H9 (cell line): ENCODE results near the gene PTPRR. TPM values are rescaled to one million over a fixed set of nuclear protein-coding genes. Genes with fewer than 3 reads are reported as not detected.

Experiments used
- DNase-seq: peaks from one replicate; pipeline ENCODE4 v3.0.0-alpha.2; 2017
- H2AFZ ChIP-seq: one replicate; pipeline ENCODE4 v1.6.1; 2013; ENCODE audit warnings: mild to moderate bottlenecking, low read length, control low read depth, moderate library complexity
- H2AK5ac ChIP-seq: 2 replicates; pipeline ENCODE4 v1.6.1; 2013; ENCODE audit warnings: low read length, control low read depth, mixed read lengths; ENCODE audit not compliant: insufficient read length
- H2BK120ac ChIP-seq: one replicate; pipeline ENCODE4 v1.6.1; 2013; ENCODE audit warnings: low read depth, mild to moderate bottlenecking, low read length, control low read depth, inconsistent platforms; ENCODE audit not compliant: poor library complexity, severe bottlenecking
- H2BK12ac ChIP-seq: 2 replicates; pipeline ENCODE4 v1.6.1; 2013; ENCODE audit warnings: low read length, control low read depth, mixed read lengths, low read depth; ENCODE audit not compliant: insufficient read length
- H2BK15ac ChIP-seq: 2 replicates; pipeline ENCODE4 v1.6.1; 2013; ENCODE audit warnings: low read depth, low read length, control low read depth
- H2BK20ac ChIP-seq: one replicate; pipeline ENCODE4 v1.6.1; 2013; ENCODE audit warnings: low read depth, mild to moderate bottlenecking, low read length, control low read depth, inconsistent platforms; ENCODE audit not compliant: poor library complexity, severe bottlenecking
- H2BK5ac ChIP-seq: 2 replicates; pipeline ENCODE4 v1.6.1; 2013; ENCODE audit warnings: low read length, control low read depth, mixed read lengths; ENCODE audit not compliant: insufficient read length
- H3K14ac ChIP-seq: 2 replicates; pipeline ENCODE4 v1.6.1; 2013; ENCODE audit warnings: low read length, control low read depth; ENCODE audit not compliant: insufficient read depth
- H3K18ac ChIP-seq: 2 replicates; pipeline ENCODE4 v1.6.1; 2013; ENCODE audit warnings: low read depth, mild to moderate bottlenecking, mixed read lengths, low read length, control low read depth; ENCODE audit not compliant: insufficient read length
- H3K23ac ChIP-seq: 2 replicates; pipeline ENCODE4 v1.6.1; 2013; ENCODE audit warnings: low read length, control low read depth, mixed read lengths, low read depth; ENCODE audit not compliant: insufficient read length
- H3K23me2 ChIP-seq: 2 replicates; pipeline ENCODE4 v1.6.1; 2013; ENCODE audit warnings: low read depth, mild to moderate bottlenecking, mixed read lengths, low read length, control low read depth; ENCODE audit not compliant: insufficient read length, poor library complexity, severe bottlenecking
- H3K27ac ChIP-seq: 2 replicates; pipeline ENCODE4 v1.5.1; 2013; ENCODE audit warnings: low read length, control low read depth, mixed read lengths, low read depth; ENCODE audit not compliant: insufficient read length
- H3K27me3 ChIP-seq: 2 replicates; pipeline ENCODE4 v1.6.1; 2013; ENCODE audit warnings: low read length, control low read depth, inconsistent platforms; ENCODE audit not compliant: insufficient read depth
- H3K4ac ChIP-seq: 2 replicates; pipeline ENCODE4 v1.6.1; 2013; ENCODE audit warnings: low read depth, mild to moderate bottlenecking, control low read depth, inconsistent platforms, low read length, moderate library complexity
- H3K4me1 ChIP-seq: 2 replicates; pipeline ENCODE4 v1.6.1; 2013; ENCODE audit warnings: low read length, control low read depth, inconsistent platforms; ENCODE audit not compliant: insufficient read depth
- H3K4me2 ChIP-seq: 2 replicates; pipeline ENCODE4 v1.6.1; 2013; ENCODE audit warnings: low read length, control low read depth, mixed read lengths; ENCODE audit not compliant: insufficient read length, insufficient read depth
- H3K56ac ChIP-seq: 2 replicates; pipeline ENCODE4 v1.6.1; 2013; ENCODE audit warnings: low read depth, mild to moderate bottlenecking, mixed read lengths, low read length, control low read depth; ENCODE audit not compliant: insufficient read length
- H3K79me1 ChIP-seq: 2 replicates; pipeline ENCODE4 v1.6.1; 2013; ENCODE audit warnings: low read depth, mild to moderate bottlenecking, moderate library complexity, low read length, control low read depth, inconsistent platforms; ENCODE audit not compliant: insufficient read depth, poor library complexity, severe bottlenecking
- H3K79me2 ChIP-seq: 2 replicates; pipeline ENCODE4 v1.6.1; 2013; ENCODE audit warnings: low read length, control low read depth, inconsistent platforms; ENCODE audit not compliant: insufficient read depth
- H3K9ac ChIP-seq: 2 replicates; pipeline ENCODE4 v1.6.1; 2013; ENCODE audit warnings: low read length, control low read depth, mixed read lengths; ENCODE audit not compliant: insufficient read length; ENCODE audit errors: extremely low read depth
- H3K9me3 ChIP-seq: one replicate; pipeline ENCODE4 v1.6.1; 2013; ENCODE audit warnings: low read depth, low read length, inconsistent platforms; ENCODE audit not compliant: control insufficient read depth
- H3T11ph ChIP-seq: one replicate; pipeline ENCODE4 v1.6.1; 2013; ENCODE audit warnings: mild to moderate bottlenecking, low read length, control low read depth, inconsistent platforms
- H4K20me1 ChIP-seq: one replicate; pipeline ENCODE4 v1.6.1; 2013; ENCODE audit not compliant: control insufficient read depth, insufficient read length, insufficient read depth
- H4K5ac ChIP-seq: 2 replicates; pipeline ENCODE4 v1.6.1; 2013; ENCODE audit warnings: low read depth, mild to moderate bottlenecking, mixed read lengths, low read length, control low read depth; ENCODE audit not compliant: insufficient read length
- H4K8ac ChIP-seq: replicated peaks from 2 replicates; pipeline ENCODE4 v1.6.1; 2013; ENCODE audit warnings: low read length, control low read depth, mixed read lengths, low read depth; ENCODE audit not compliant: insufficient read length
- H4K91ac ChIP-seq: 2 replicates; pipeline ENCODE4 v1.6.1; 2013; ENCODE audit warnings: low read depth, mild to moderate bottlenecking, moderate library complexity, mixed read lengths, low read length, control low read depth; ENCODE audit not compliant: insufficient read length
- H3K27ac Mint-ChIP-seq, 3 experiments: 2 replicates in 2 of 3; 3 replicates in 1 of 3; pipeline ENCODE4 v1.8.0; 2020 to 2021; ENCODE audit warnings: mixed read lengths in 3 of 3, mild to moderate bottlenecking in 1 of 3, moderate library complexity in 1 of 3
- H3K27me3 Mint-ChIP-seq: 2 replicates; pipeline ENCODE4 v1.8.0; 2021; ENCODE audit warnings: low read depth, mild to moderate bottlenecking, moderate library complexity, mixed read lengths
- H3K36me3 Mint-ChIP-seq, 3 experiments: 2 replicates in 2 of 3; 3 replicates in 1 of 3; pipeline ENCODE4 v1.8.0; 2020 to 2021; ENCODE audit warnings: low read depth in 3 of 3, mixed read lengths in 3 of 3; ENCODE audit not compliant: insufficient read depth in 1 of 3
- H3K4me1 Mint-ChIP-seq, 2 experiments: 2 replicates each; pipeline ENCODE4 v1.8.0; 2020; ENCODE audit warnings: mixed read lengths in 2 of 2
- H3K4me3 Mint-ChIP-seq, 2 experiments: 2 replicates in 1 of 2; 3 replicates in 1 of 2; pipeline ENCODE4 v1.8.0; 2020 to 2021; ENCODE audit warnings: mild to moderate bottlenecking in 2 of 2, mixed read lengths in 2 of 2, moderate library complexity in 1 of 2
- H3K9me3 Mint-ChIP-seq, 2 experiments: 2 replicates in 1 of 2; 3 replicates in 1 of 2; pipeline ENCODE4 v1.8.0; 2020; ENCODE audit warnings: mild to moderate bottlenecking in 2 of 2, mixed read lengths in 2 of 2, moderate library complexity in 1 of 2
- CTCF ChIP-seq: fragments of 200-600 bp; sonication (generic); conservative IDR thresholded peaks from 3 replicates; pipeline ENCODE4 v1.8.0; 2021; ENCODE audit warnings: antibody characterized with exemption, mild to moderate bottlenecking
- WGBS: extraction: QIAGEN DNeasy Blood & Tissue Kit; methylation state at CpG from one replicate; pipeline ENCODE4 v1.1.7; 2013; ENCODE audit warnings: missing lambda C conversion rate, low lambda C conversion rate, mixed read lengths; ENCODE audit not compliant: insufficient read length; ENCODE audit errors: extremely low coverage; 5-methylcytosine and 5-hydroxymethylcytosine counted together
- total RNA-seq: library from RNA; stranded (reverse); gene quantifications from 2 replicates; pipeline ENCODE4 v1.2.1, GENCODE V29; 2021

Gene PTPRR
- total RNA-seq, 1 experiment from 2014 or later = 0.22 TPM

- no peak overlapping the region for H4K5ac ChIP-seq
- H3K27me3 ChIP-seq = no peaks in the 10 kb centered on the region
- no peak overlapping the region for H3K27ac ChIP-seq
- no peaks in the 10 kb centered on the region for H3K27me3 Mint-ChIP-seq
- no peak overlapping the region for H3K14ac ChIP-seq
- no peak overlapping the region for H3K4me3 Mint-ChIP-seq
- no peak for DNase-seq
- H3K4ac ChIP-seq = no peak overlapping the region
- H3K4me1 Mint-ChIP-seq = no peaks in the 10 kb centered on the region
- H3K36me3 Mint-ChIP-seq = no peaks in the 10 kb centered on the region
- H4K20me1 ChIP-seq = no peaks in the 10 kb centered on the region
- no peak overlapping the region for H2BK20ac ChIP-seq
- no peaks in the 10 kb centered on the region for H3K4me1 ChIP-seq
- H2AK5ac ChIP-seq = no peak overlapping the region
- no CpG with 5 or more reads among the region's 1 CpG for WGBS
- H3K56ac ChIP-seq = no peak overlapping the region
- H2AFZ ChIP-seq = no peak overlapping the region
- no peak overlapping the region for H3T11ph ChIP-seq
- H3K79me1 ChIP-seq = no peaks in the 10 kb centered on the region
- H3K9me3 Mint-ChIP-seq = no peaks in the 10 kb centered on the region
- no peak overlapping the region for H3K18ac ChIP-seq
- H3K23ac ChIP-seq = no peak overlapping the region
- H3K27ac Mint-ChIP-seq = no peak overlapping the region
- no peak overlapping the region for H3K9ac ChIP-seq
- no peak overlapping the region for H4K8ac ChIP-seq
- no peak overlapping the region for H2BK5ac ChIP-seq
- H2BK120ac ChIP-seq = no peak overlapping the region
- H3K23me2 ChIP-seq = no peaks in the 10 kb centered on the region
- no peaks in the 10 kb centered on the region for H3K79me2 ChIP-seq
- no peak overlapping the region for H2BK15ac ChIP-seq
- no peak overlapping the region for H3K4me2 ChIP-seq
- no peaks in the 10 kb centered on the region for H3K9me3 ChIP-seq
- no peak for TF ChIP-seq CTCF
- H4K91ac ChIP-seq = no peak overlapping the region
- H2BK12ac ChIP-seq = no peak overlapping the region
Observed at GRCh38 chr12:70829070-70829469, 91.5 kb downstream of the PTPRR start.
